Right lung (tissue), 5 donors: Measurements from ENCODE around the gene TYSND1. TPM values are rescaled to one million over a fixed set of nuclear protein-coding genes. Genes with fewer than 3 reads are reported as not detected.
"Not testable (repeated sequence)": the region's sequence is repeated elsewhere in the genome, so short reads cannot be mapped to it uniquely, and the experiment has no call there.

Experiments used
- DNase-seq, 2 donors: peaks; one replicate each; pipeline ENCODE4 v3.0.0-alpha.2; 2013
- polyA plus RNA-seq, 5 donors: library from polyadenylated mRNA; unstranded; fragments of 120-200 nt; gene quantifications; one replicate each; pipeline versions ENCODE4 v1.2.1 to v1.2.3, GENCODE V29; 2013; ENCODE audit warnings: inconsistent platforms in 1 of 5, low replicate concordance in 1 of 5; ENCODE audit not compliant: insufficient read length in 5 of 5, insufficient read depth in 1 of 5

Gene TYSND1
- polyA plus RNA-seq, 5 donors = 8.6 to 13.1 (median 12.0) TPM

DNA sequence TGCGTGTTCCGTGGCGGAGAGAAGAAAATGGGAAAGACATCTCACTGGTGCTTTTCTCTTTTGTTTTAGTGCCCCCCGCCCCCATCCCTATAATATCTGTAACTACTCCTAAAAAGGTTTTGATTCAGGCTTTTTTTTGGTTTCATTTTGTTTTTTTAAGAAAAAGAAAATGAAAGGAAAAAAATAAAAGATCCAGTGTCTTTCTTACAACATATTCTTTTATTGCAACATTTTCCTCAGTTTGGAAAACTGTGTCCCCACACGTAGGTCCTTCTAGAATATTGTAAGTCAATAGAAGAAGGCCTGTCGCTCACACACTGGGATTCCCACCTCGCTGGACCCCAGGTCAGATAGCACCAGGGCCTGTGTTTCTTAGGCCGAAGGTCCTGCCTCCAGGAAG is 34.4 kb downstream of the TYSND1 start:
- DNase-seq = no peak

DNA sequence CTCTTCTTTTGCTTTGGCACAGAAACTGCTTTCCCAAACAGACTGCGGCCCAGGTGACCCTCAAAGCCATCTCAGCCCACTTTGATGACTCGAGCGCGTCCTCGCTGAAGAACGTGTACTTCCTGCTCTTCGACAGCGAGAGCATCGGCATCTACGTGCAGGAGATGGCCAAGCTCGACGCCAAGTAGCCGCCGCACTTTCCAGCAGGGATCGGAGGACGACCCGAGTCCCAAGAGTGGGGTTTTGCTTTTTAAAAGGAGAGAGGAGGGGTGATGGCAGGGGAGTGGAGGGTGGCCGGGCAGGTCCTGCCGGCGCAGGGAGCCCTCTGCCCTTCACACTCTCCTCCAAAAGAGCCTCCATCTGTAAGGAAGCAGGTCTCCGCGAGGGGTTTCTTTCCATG is 35.0 kb downstream of the TYSND1 start:
- no peak for DNase-seq

- no peak for DNase-seq
Observed at GRCh38 chr10:70109064-70109729, 37.3 kb downstream of the TYSND1 start.

DNA sequence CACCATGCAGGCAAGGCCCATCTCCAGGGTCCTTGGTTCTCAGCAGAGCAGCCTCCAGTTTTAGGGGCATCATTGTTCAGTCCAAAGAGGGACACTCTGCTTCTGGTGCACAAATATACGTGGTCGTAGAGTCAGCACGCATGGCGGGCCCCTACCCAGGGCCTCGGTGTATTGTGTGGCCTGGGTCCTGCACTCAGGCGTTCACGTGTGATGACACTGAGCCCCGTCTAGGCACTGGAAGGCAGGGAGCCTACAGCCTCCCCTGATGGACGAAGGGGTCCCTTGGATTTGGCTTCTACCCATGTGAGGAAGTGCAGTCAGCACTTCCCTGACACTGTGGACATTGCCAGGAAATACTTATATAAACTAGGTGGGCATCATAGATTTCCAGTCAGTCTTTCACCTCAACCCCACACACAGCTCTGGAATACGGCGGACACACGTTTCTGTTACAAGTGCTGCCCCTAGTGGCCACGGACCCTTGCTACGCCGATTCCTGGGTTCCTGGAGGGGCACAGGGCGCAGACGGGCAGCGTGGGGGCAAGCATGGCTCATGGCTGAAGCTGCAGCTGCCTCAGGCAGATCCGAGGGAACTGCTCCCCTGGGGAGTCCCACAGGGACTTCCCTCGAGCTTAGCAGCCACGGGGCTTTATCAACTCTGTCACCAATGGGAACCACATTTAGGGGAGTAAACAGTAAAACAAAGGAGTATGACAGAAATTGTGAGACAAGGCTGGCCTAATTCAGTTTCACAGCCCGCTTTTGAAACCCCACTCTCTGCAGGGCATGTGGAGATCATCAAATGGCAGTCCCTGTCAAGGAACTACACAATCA is 39.3 kb downstream of the TYSND1 start:
- DNase-seq = no peak

DNA sequence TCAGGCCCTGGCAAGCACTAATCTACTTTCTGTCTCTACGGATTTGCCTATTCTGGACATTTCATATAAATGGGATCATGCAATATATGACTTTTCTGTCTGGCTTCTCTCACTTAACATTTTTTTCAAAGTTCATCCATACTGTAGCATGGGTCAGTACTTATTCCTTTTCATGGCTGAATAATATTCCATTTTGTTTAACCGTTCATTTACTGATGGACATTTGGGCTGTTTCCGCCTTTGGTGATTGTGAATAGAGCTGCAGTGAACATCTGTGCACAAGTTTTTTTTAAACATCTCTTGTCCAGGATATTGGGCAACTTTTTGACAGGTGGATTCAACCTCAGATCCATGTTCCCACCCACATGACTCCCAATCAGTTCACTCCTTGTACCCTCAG is 44.8 kb downstream of the TYSND1 start:
- DNase-seq = no peak

- DNase-seq = not testable (repeated sequence)
Observed at GRCh38 chr10:70101068-70101562, 45.4 kb downstream of the TYSND1 start.

DNA sequence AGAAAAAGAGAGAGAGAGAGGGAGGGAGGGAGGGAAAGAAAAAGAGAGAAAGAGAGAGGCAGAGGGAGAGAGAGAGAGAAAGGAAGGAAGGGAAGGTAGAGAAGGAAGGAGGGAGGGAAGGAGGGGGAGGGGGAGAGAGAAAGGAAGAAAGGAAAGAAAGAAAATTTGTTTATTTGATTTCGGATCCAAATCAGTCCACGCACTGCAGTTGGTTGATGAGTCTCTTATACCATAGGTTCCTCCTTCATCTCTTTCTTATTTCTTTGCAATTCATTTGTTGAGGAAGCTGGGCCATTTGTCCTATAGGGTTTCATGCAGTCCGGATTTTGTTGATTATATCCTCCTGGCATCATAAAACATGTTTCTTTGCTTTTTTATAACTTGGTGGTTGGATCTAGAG is 48.2 kb downstream of the TYSND1 start:
- no peak for DNase-seq

GRCh38 chr10:70097459-70097858 is 49.0 kb downstream of the TYSND1 start:
- no peak for DNase-seq

DNA sequence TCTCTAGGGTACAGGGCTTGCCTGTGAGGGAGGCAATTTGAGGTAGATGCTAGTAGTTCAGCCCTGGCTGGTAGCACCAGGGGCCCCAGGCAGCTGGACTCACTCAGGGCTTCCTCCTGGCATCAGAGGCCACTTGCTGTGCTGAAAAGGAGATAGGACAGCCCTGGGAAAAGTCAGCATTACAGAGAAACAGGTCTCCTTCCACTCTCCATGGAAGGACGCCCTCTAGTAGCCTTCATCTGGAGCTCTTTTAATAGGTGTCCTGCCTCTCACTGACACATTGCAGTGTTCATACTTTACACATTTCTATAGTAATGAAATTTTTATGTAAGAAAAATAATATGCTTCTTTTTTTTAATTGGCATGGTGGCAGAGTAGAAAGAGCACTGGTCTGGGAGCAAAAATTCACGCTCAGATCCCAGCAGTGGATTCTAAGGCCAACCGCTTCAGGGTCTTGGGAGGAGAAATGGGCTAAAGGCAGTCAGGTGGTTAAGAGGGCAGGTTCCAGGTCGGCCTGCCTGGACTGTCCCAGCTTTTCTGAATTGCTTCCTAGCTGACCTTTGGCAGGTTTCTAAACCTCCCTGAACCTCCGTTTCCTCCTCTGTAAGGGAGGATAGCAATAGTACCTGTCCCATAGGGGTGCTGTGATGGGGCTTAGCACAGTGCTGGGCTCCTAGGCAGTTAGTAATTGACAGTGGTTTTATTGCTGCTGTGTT is 49.6 kb downstream of the TYSND1 start:
- no peak for DNase-seq

DNA sequence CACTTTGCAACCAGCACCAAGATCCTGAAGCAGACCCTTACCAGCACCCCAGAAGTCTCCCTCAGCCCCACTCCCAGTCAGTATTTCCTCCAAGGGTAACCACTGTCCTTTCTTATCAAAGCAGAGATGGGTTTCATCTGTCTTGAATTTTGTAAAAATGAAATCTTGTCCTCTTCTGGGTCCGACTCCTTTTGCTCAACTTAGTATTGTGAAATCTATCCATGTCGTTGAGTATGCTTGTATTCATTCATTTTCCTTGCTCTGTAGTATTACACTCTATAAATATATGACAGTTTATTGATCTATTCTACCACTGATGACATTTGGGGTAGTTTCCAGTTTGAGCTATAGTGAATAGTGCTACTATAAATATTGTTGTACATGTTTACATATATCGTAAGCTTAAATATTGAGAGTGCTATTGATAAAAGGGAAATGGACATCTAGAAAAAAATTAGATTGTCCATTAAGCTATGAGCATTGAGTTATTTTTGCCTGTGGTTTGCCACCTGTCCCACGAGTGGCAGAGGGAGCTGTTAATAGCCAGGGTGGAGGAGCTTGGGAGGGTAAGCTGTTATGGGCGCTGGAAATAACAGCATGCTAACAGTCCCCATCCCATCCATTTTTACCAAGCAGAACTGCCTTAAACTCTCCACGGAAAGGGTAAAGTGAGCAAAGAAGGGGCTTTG is 50.3 kb downstream of the TYSND1 start:
- DNase-seq = no peak

DNA sequence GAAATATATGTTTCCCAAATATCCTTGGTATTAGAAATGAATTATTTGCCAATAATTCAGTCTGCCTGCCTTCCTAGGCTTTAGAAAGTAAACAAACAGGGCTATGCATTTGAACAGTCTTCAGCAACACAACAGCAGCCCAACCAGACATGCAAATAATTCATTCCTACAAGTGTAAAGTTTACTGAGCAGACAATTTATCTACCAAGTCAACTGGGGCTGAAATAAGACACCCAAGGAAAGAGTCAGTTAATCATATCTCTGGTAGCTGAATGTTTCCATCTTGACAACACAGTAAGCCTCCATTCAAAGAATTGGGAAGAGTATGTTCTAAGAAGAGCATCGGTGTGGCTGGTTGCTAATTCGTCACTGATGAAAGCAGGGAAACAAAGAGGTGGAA is 52.2 kb downstream of the TYSND1 start:
- no peak for DNase-seq

DNA sequence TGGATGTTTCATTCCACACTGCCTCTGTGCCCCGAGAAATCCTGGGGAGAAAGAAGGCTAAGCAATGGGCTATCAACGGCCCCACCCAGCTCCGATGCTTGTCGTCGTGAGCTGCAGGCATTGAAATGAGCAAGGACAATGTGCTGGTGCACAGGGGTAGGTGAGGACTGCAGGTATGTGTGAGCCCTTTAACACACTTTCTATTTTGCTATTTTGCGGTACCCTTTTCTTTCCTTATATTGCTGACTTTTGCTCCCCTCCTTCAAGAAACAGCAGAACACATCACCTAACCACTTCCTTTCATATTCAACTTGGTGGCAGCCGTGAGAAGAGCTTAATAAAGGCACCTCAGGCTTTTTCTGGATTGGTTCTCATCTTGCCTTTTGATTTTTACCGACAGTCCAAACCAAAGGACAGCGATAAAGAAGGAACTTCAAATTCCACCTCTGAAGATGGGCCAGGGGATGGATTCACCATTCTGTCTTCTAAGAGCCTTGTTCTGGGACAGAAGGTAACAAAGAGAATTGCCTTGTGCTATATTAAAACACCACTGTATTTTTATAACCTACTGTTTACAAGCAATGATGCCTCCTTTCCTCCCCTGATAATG is 53.1 kb downstream of the TYSND1 start:
- DNase-seq = no peak

- DNase-seq = no peak
Observed at GRCh38 chr10:70092389-70092718, 54.1 kb downstream of the TYSND1 start.

GRCh38 chr10:70090951-70091350 is 55.5 kb downstream of the TYSND1 start:
- no peak for DNase-seq

DNA sequence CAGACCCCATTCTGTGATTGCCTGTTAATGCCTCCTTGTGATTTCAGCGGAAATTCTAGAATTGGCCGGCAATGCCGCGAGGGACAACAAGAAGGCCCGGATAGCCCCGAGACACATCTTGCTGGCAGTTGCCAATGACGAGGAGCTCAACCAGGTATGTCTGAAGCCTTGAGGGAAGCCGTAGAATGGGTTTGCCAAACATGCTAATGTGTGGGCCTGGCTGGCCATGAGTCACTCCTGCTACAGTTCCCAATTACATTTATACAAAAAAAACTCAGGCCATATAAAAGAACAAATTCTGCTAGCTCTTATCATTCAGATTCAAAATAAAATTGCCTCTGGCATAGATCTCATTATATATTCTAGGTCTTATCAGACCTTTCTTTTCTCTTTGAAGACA is 56.5 kb downstream of the TYSND1 start:
- no peak for DNase-seq

- no peak for DNase-seq
Observed at GRCh38 chr10:70088308-70088698, 58.2 kb downstream of the TYSND1 start.

Other genes starting within 250 kb of the TYSND1 start
- gene MACROH2A2, start 93.9 kb downstream of the TYSND1 start, polyA plus RNA-seq = 10 to 100 TPM; 69.3 to 78.0 (median 71.6) TPM
- 1 to 10 TPM; 5.1 to 7.7 (median 6.4) TPM for gene AIFM2, start 13.9 kb downstream of the TYSND1 start, polyA plus RNA-seq
- 100 to 1,000 TPM; 105 to 143 (median 124) TPM for gene SAR1A, start 23.8 kb upstream of the TYSND1 start, polyA plus RNA-seq
- gene PPA1, start 86.7 kb upstream of the TYSND1 start, polyA plus RNA-seq = 100 to 1,000 TPM; 111 to 148 (median 121) TPM
- gene NPFFR1, start 137.3 kb upstream of the TYSND1 start, polyA plus RNA-seq = under 1 TPM; 0.22 to 0.66 (median 0.44) TPM
- gene LRRC20, start 235.9 kb upstream of the TYSND1 start, polyA plus RNA-seq = 10 to 100 TPM; 12.6 to 16.8 (median 12.8) TPM